Measurements from ENCODE around the gene FAM131C. TPM values are rescaled to one million over a fixed set of nuclear protein-coding genes. Genes with fewer than 3 reads are reported as not detected.
"Not testable (repeated sequence)": the region's sequence is repeated elsewhere in the genome, so short reads cannot be mapped to it uniquely, and the experiment has no call there.

FAM131C gene
- total RNA-seq, 2 donors from 2014 or later, result 0.32 to 0.86 TPM

DNA sequence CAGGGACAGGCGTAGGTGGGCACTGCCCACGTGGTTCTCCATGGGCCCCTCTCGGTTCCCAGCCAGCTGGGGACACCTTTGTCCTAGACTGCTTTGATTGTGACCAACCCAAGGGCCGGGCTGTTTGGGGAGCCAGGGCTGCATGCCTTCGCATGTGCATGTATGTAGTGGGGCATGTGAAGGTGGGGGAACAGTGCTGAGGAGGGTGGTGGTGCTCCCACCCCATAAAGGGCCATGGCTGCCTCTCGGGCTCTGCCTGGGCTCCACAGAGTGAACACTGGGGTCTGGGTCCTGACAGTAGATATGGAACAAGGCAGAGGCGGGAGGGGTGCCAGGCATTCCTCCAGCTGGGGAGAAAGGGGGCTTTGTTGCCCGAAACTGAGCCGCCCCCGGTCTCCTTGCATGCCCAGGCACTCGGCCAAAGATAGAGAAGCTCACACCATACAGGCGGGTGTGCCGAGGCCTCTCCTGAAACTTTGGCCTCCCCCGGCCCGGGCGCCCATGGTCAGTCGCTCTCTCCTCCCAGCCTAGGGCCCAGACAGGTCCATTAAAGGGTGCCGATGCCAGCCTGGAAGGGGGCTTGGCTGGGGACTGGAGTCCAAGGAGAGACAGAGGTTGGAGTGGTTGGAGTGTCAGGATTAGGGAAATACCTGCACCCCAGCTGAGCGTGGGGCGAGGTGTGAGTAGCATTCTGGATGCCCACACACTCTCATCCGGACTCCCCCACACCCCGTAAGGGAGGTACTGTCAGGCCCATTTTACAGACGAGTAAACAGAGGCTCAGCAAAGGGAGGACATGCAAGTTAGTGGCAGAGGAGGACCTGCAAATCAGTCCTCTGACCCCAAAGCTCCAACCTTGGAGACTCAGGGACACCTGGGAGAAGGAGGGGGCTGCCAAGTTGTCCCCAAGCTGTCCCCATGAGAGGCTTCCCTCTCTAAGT is 41.3 kb upstream of the FAM131C start:
- Mint-ChIP-seq H3K27me3 (ENCODE audit: low read depth) (no peaks in the 10 kb centered on the region), H3K27ac (no peak overlapping the region), H3K9me3 (no peaks in the 10 kb centered on the region), H3K4me3 (no peak overlapping the region), H3K36me3 (ENCODE audit: insufficient read depth in 2 of 2) (no peaks in the 10 kb centered on the region), H3K4me1 (ENCODE audit: low read depth) (peaks cover 5% of the 10 kb centered on the region)
- ATAC-seq (replicated peaks in 1 of 2) (no peak), DNase-seq (no peak)

GRCh38 chr1:16112596-16113555 is 39.4 kb upstream of the FAM131C start:
- no peak overlapping the region for H3K27ac Mint-ChIP-seq
- no peaks in the 10 kb centered on the region for H3K27me3 Mint-ChIP-seq (ENCODE audit: low read depth)
- H3K36me3 Mint-ChIP-seq (ENCODE audit: insufficient read depth in 2 of 2), result peaks cover 0 to 3% of the 10 kb centered on the region in 2 donors
- peaks cover 0 to 3% of the 10 kb centered on the region in 2 donors for H3K9me3 Mint-ChIP-seq
- H3K4me3 Mint-ChIP-seq, result no peak overlapping the region
- DNase-seq (no peak), ATAC-seq (replicated peaks in 1 of 2) (no peak)
- H3K4me1 Mint-ChIP-seq (ENCODE audit: low read depth), result peaks cover 5% of the 10 kb centered on the region

DNA sequence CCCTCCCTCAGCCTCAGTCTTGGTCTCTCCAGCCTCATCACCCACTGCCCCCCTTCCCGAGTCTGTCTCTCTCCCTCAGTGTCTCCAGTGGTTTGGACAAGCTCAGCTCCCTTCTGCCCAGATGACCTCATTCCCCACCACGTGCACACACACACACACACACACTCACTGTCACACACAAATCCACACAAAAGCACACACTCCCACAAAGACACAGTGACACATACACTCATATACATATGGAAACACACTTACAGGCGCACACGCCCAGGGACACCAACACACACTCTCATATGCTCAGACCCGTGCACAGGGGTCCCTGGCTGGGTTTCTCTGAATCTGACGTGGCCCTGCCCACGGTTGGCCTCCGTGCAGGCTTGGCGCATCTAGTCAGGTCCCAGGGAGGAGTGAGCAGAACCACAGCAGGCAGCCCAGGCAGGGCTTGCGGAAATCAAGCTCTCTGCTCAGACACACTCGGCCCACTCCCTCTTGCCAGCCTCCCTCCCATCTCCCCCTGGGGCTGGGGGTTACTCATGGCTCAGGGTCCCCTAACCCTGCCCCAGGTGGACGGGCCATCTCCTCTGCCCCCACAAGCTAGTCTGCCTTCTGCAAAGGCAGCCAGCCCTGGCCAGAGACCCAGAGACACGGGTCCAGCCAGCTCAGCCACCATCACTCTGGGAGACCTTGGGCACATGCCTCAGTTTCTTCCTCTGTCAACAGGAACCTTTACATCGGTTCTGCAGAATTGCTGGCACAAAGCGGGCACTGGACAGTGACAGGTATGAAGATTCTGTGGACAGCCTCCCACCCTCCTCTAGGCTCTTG is 38.5 kb upstream of the FAM131C start:
- H3K27me3 Mint-ChIP-seq (ENCODE audit: low read depth), result no peaks in the 10 kb centered on the region
- no peak overlapping the region for H3K4me3 Mint-ChIP-seq
- H3K9me3 Mint-ChIP-seq, result peaks cover 2 to 3% of the 10 kb centered on the region in 2 donors
- peaks cover 2 to 3% of the 10 kb centered on the region in 2 donors for H3K36me3 Mint-ChIP-seq (ENCODE audit: insufficient read depth in 2 of 2)
- no peaks in the 10 kb centered on the region for H3K4me1 Mint-ChIP-seq (ENCODE audit: low read depth)
- ATAC-seq (replicated peaks in 1 of 2) (no peak), DNase-seq (no peak)
- H3K27ac Mint-ChIP-seq, result no peak overlapping the region

- no peak overlapping the region for H3K4me3 Mint-ChIP-seq
Measured at GRCh38 chr1:16110884-16111283, 37.4 kb upstream of the FAM131C start.

DNA sequence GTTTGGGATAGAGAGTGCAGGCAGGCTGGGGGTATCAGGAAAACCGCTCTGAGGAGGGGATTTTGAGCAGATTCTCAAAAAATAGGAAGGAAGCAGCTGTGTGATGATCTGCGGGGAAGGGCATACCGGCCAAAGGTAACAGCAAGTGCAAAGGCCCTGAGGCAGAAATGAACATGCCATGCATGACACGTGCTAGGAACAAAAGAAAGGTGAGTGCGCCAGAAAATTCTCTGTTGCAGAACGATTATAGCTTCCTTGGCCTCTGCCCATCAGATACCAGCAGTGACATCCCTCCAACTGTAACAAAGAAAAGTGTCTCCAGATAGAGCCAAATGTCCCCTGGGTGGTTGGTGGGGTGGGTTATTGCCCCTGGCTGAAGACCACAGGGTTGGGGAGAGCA is 37.0 kb upstream of the FAM131C start:
- Mint-ChIP-seq H3K4me1 (ENCODE audit: low read depth) (no peaks in the 10 kb centered on the region), H3K27me3 (ENCODE audit: low read depth) (peaks cover 6% of the 10 kb centered on the region), H3K36me3 (ENCODE audit: insufficient read depth in 2 of 2) (peaks cover 2 to 3% of the 10 kb centered on the region in 2 donors), H3K4me3 (no peak overlapping the region), H3K9me3 (peaks cover 3 to 5% of the 10 kb centered on the region in 2 donors), H3K27ac (no peak overlapping the region)
- ATAC-seq (replicated peaks in 1 of 2) (no peak), DNase-seq (no peak)

More at GRCh38 chr1:16110884-16111283, 37.4 kb upstream of the FAM131C start:
- Mint-ChIP-seq H3K4me1 (ENCODE audit: low read depth) (no peaks in the 10 kb centered on the region), H3K27ac (no peak overlapping the region), H3K9me3 (peaks cover 3 to 5% of the 10 kb centered on the region in 2 donors), H3K36me3 (ENCODE audit: insufficient read depth in 2 of 2) (peaks cover 2 to 3% of the 10 kb centered on the region in 2 donors), H3K27me3 (ENCODE audit: low read depth) (peaks cover 6% of the 10 kb centered on the region)
- ATAC-seq (replicated peaks in 1 of 2), result no peak
- DNase-seq, result no peak

GRCh38 chr1:16109571-16109970 is 36.1 kb upstream of the FAM131C start:
- no peaks in the 10 kb centered on the region for H3K4me1 Mint-ChIP-seq (ENCODE audit: low read depth)
- ATAC-seq (replicated peaks in 1 of 2) (no peak), DNase-seq (no peak)
- H3K9me3 Mint-ChIP-seq, result peaks cover 3 to 5% of the 10 kb centered on the region in 2 donors
- H3K27me3 Mint-ChIP-seq (ENCODE audit: low read depth), result peaks cover 6% of the 10 kb centered on the region
- peaks cover 2 to 3% of the 10 kb centered on the region in 2 donors for H3K36me3 Mint-ChIP-seq (ENCODE audit: insufficient read depth in 2 of 2)
- no peak overlapping the region for H3K27ac Mint-ChIP-seq
- H3K4me3 Mint-ChIP-seq, result no peak overlapping the region

- H3K36me3 Mint-ChIP-seq (ENCODE audit: insufficient read depth in 2 of 2); H3K4me1 Mint-ChIP-seq (ENCODE audit: low read depth); ATAC-seq (replicated peaks in 1 of 2); H3K27me3 Mint-ChIP-seq (ENCODE audit: low read depth); DNase-seq; H3K4me3 Mint-ChIP-seq; H3K27ac Mint-ChIP-seq; H3K9me3 Mint-ChIP-seq: not testable (repeated sequence)
Measured at GRCh38 chr1:16107039-16107438, 33.6 kb upstream of the FAM131C start.

GRCh38 chr1:16101623-16102022 is 28.2 kb upstream of the FAM131C start:
- no peaks in the 10 kb centered on the region for H3K36me3 Mint-ChIP-seq (ENCODE audit: insufficient read depth in 2 of 2)
- H3K27ac Mint-ChIP-seq, result no peak overlapping the region
- DNase-seq, result no peak
- ATAC-seq (replicated peaks in 1 of 2), result no peak
- H3K4me1 Mint-ChIP-seq (ENCODE audit: low read depth), result no peaks in the 10 kb centered on the region
- H3K27me3 Mint-ChIP-seq (ENCODE audit: low read depth), result peaks cover 18% of the 10 kb centered on the region
- peaks cover 0 to 3% of the 10 kb centered on the region in 2 donors for H3K9me3 Mint-ChIP-seq
- no peak overlapping the region for H3K4me3 Mint-ChIP-seq

GRCh38 chr1:16099412-16099811 is 26.0 kb upstream of the FAM131C start:
- no peak for ATAC-seq (replicated peaks in 1 of 2)
- DNase-seq, result no peak
- Mint-ChIP-seq H3K27ac (no peak overlapping the region), H3K4me3 (no peak overlapping the region), H3K9me3 (no peaks in the 10 kb centered on the region), H3K36me3 (ENCODE audit: insufficient read depth in 2 of 2) (no peaks in the 10 kb centered on the region), H3K4me1 (ENCODE audit: low read depth) (no peaks in the 10 kb centered on the region), H3K27me3 (ENCODE audit: low read depth) (peaks cover 17% of the 10 kb centered on the region)

- Mint-ChIP-seq H3K4me1 (ENCODE audit: low read depth) (no peaks in the 10 kb centered on the region), H3K36me3 (ENCODE audit: insufficient read depth in 2 of 2) (no peaks in the 10 kb centered on the region), H3K27ac (no peak overlapping the region), H3K27me3 (ENCODE audit: low read depth) (peaks cover 8% of the 10 kb centered on the region), H3K9me3 (no peaks in the 10 kb centered on the region), H3K4me3 (no peak overlapping the region)
- ATAC-seq (replicated peaks in 1 of 2) (no peak), DNase-seq (no peak)
Measured at GRCh38 chr1:16095447-16095846, 22.0 kb upstream of the FAM131C start.

- H3K4me3 Mint-ChIP-seq, result no peak overlapping the region
- no peak for DNase-seq
- H3K27me3 Mint-ChIP-seq (ENCODE audit: low read depth), result peaks cover 8% of the 10 kb centered on the region
- H3K4me1 Mint-ChIP-seq (ENCODE audit: low read depth), result no peaks in the 10 kb centered on the region
- ATAC-seq (replicated peaks in 1 of 2), result no peak
- no peak overlapping the region for H3K27ac Mint-ChIP-seq
- H3K9me3 Mint-ChIP-seq, result no peaks in the 10 kb centered on the region
- H3K36me3 Mint-ChIP-seq (ENCODE audit: insufficient read depth in 2 of 2), result no peaks in the 10 kb centered on the region
Measured at GRCh38 chr1:16094453-16095158, 21.2 kb upstream of the FAM131C start.

DNA sequence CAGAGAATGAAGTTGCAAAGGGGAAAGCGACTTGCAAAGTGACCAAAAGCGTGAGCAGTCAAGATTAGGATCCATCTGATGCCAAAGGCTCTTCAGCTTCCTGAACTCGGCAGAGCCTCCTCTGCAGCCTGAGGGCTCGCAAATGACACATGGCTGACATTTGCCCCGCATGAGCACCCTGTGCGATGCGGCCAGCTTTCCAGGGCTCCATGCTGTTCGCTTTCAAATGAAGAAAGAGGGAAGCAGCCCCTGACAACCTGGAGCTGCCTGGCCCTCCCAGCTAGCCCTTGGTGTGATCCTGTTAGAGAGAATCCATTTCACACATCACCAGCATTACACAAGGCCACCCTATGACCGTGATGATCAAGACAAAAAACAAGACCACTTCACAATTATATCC is 20.2 kb upstream of the FAM131C start:
- H3K4me1 Mint-ChIP-seq (ENCODE audit: low read depth), result no peaks in the 10 kb centered on the region
- no peak overlapping the region for H3K27ac Mint-ChIP-seq
- DNase-seq (no peak), ATAC-seq (replicated peaks in 1 of 2) (no peak)
- H3K36me3 Mint-ChIP-seq (ENCODE audit: insufficient read depth in 2 of 2), result no peaks in the 10 kb centered on the region
- no peak overlapping the region for H3K4me3 Mint-ChIP-seq
- H3K9me3 Mint-ChIP-seq, result no peaks in the 10 kb centered on the region
- peaks cover 8% of the 10 kb centered on the region for H3K27me3 Mint-ChIP-seq (ENCODE audit: low read depth)
